H4 (cell line): Measurements from ENCODE around the gene PTPRT. TPM values are rescaled to one million over a fixed set of nuclear protein-coding genes. Genes with fewer than 3 reads are reported as not detected.

Experiments used
- DNase-seq: peaks from one replicate; pipeline ENCODE4 v3.0.0-alpha.2; 2015; ENCODE audit warnings: low spot score
- total RNA-seq: library from RNA; depleted of rRNA; stranded (reverse); fragments of >200 nt; shearing (Covaris generic); gene quantifications from 2 replicates; pipeline ENCODE4 v1.2.3, GENCODE V29; 2014

The PTPRT gene
- total RNA-seq, 1 experiment from 2014 or later: not detected

- DNase-seq: no peak
Observed at GRCh38 chr20:42613076-42613475, 576.6 kb downstream of the PTPRT start.

GRCh38 chr20:42611889-42612837 lies 577.5 kb downstream of the PTPRT start:
- no peak for DNase-seq

GRCh38 chr20:42611423-42611822 lies 578.3 kb downstream of the PTPRT start:
- DNase-seq: no peak

DNA sequence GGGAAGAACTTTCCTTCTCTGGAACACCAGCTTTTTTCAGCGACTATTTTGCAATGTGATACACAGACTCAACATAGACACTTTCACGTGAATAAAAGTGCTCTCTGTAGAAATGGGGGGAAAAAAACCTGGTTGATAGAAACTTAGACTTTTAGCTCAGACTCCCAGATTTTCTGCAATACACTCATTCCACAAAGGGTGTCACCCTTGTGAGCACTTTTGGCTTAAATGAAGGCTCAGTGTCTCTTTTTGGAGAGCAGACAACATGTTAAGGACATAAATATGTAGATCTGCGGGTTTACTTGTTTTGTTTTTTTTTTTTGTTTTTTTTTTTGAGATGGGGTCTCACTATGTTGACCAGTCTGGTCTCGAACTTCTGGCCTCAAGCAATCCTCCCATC lies 579.6 kb downstream of the PTPRT start:
- no peak for DNase-seq

DNA sequence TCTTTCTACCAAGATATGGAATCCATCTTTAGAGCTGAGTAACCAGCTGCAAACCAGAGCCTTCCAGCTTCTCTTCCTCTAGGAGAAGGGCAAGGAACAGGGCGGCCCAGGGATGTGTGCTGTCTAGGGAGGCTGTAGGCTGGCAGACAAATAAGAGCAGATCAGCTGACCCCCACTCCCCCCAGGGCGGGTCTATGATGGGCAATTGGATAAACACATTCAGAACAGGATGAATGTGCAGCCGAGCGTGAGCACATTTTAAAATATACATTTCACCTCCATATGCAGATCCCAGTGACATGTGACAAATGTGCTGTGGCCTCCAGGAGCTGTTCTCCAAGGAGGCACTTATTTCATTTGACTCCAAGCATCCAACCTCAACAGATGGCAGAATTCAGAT lies 580.1 kb downstream of the PTPRT start:
- DNase-seq: no peak

- DNase-seq: no peak
Observed at GRCh38 chr20:42604998-42605956, 584.4 kb downstream of the PTPRT start.

DNA sequence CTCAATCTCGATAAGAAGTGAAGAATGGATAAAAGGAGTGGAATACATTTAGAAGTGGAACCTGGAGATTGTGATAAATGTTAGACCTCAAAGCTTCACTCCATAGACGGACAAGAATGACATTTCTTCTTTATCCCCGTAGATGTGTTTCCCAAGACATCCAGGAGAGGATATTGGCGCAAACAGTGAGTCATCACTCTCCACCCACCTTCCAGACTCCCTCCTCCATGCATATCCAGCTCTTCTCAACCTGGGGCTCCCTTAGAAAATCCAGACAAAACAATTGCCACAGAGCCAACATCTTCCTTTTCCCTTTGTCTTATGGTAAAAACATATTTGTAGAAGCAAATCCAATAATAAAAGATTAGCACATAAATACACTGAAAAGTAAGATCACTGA lies 586.1 kb downstream of the PTPRT start:
- no peak for DNase-seq

DNA sequence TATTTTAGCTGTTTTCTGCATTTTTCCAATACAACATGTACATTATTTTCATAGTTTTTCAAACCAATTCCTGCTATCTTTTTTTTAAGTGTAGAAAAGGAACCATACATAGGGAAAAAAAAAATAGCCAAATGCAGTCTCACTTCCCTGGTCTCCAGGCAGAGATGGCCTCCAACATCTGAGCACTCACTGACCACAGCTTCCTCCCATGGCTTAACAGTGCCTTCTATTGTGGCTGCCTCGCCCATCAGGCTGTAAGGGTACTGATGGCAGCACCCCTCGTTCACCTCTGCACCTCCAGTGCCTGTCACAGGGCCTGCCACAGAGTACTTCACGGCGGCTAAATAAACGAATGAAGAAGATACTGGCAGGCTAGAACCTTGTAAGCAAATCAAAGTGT lies 591.1 kb downstream of the PTPRT start:
- no peak for DNase-seq

GRCh38 chr20:42595625-42596024 lies 594.1 kb downstream of the PTPRT start:
- no peak for DNase-seq

- no peak for DNase-seq
Observed at GRCh38 chr20:42594659-42595058, 595.0 kb downstream of the PTPRT start.

GRCh38 chr20:42594011-42594410 lies 595.7 kb downstream of the PTPRT start:
- DNase-seq: no peak

DNA sequence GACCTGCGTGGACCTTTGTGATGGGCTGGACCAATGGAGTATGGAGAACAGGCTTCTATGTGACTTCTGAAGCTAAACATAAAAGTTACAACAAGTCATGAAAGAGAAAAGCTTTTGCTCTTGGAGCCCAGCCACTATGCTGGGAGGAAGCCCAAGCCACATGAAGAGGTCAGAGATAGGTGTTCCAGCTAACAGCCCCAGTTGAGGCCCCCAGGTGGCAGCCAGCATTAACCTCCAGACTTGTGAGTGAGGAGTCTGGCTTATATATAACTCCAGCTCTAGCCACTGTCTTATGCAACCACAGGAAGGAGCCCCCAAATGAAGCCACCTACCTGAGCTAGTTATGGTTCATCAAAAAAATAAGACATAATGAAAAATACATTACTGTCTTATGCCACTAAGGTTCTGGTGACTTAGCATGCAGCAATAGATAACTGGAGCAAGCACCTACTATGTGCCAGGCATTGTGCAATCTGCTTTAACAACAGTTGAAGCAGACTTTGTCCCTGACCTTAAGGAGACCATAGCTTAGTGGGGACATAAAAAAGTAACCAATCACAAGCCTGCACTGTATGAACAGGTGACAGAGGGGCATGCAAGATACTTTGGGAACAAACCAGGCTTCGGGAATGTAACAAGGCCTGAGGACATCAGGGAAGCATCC lies 599.6 kb downstream of the PTPRT start:
- DNase-seq: no peak

GRCh38 chr20:42588847-42589246 lies 600.9 kb downstream of the PTPRT start:
- no peak for DNase-seq

DNA sequence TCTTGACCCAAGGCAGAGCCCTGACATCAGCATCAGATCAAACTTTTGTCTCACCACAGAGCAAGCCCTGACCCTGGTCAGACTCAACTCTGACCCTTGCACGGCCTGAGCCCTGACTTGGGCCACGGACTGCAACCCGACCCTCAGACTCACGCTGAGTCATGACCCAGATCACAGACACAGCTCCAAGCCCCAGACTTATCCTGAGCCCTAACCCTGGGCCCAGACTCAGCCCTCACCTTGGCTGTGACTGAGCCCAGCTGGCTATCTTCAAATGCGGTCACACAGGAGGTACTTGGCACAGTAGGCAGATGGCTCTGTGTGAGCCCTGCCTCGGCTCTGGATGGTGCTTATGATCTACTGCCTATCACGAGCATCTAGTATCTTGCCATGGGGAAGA lies 602.3 kb downstream of the PTPRT start:
- no peak for DNase-seq

- no peak for DNase-seq
Observed at GRCh38 chr20:42581311-42581710, 608.4 kb downstream of the PTPRT start.

DNA sequence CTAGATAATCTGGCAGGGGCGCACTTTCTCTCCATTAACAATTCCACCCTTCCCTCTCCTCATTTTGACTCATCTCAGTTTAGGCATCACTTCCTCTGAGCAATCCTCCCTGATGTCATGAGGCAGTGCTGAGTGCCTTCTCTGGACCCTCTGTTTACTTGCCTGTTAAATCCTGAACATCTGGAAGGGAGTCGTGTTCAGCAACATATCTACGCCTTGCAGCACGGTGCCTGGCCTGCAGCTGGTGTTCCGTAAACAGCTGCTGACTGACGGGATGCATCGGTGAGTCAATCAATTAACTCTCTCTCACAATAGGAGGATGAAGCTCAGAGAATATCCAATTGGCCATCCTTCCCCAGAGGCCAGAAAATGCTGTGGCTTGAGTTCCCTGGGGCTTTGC lies 613.5 kb downstream of the PTPRT start:
- DNase-seq: no peak

DNA sequence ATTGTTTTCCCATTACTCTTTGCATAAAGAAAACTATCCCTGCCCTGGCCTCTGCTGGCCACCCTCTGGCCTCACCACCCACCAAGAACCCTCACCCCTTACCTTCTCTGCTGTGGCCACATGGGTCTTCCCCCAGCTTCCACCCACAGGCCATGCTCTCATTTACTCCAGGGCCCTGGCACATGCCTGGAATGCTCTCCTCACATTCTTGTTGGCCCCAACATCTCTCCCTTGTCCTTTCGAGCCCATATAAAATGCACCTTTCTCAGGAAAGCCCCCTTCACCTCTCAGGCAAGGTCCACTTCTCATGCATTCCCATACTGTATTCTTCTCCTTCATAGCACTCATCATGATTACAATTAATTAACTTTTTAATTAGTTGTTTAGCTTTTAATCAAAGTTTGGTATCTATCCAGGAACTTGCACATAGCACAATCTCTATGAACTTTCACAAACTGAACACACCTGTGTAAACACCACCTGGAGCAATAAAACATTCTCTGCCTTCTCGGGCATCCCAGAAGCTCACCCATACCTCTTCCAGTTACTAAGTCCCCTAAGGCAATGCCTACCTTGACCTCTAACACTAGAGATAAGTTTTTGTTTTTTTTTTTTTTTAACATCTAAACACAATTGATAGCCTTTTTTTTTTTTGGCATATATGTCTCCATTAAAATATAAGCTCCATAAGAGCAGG lies 617.2 kb downstream of the PTPRT start:
- DNase-seq: no peak

DNA sequence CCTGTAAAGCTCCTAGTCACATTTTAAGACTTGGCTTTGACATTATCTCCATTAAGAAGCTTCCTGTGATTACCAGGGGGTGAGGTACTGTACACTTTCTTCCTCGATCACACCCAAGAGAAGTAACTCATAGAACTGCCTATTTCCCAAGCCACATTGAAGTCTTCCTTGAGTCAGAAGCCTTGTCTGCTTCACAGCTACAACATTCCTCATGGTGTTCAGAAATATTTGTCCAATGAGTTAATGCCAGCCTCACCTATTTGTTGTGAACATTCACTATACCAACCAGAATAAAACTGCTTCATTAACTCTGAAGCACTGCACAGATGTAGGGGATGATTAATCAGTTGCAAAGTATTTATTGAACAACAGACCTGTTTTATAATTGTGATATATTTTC lies 622.3 kb downstream of the PTPRT start:
- DNase-seq: no peak

DNA sequence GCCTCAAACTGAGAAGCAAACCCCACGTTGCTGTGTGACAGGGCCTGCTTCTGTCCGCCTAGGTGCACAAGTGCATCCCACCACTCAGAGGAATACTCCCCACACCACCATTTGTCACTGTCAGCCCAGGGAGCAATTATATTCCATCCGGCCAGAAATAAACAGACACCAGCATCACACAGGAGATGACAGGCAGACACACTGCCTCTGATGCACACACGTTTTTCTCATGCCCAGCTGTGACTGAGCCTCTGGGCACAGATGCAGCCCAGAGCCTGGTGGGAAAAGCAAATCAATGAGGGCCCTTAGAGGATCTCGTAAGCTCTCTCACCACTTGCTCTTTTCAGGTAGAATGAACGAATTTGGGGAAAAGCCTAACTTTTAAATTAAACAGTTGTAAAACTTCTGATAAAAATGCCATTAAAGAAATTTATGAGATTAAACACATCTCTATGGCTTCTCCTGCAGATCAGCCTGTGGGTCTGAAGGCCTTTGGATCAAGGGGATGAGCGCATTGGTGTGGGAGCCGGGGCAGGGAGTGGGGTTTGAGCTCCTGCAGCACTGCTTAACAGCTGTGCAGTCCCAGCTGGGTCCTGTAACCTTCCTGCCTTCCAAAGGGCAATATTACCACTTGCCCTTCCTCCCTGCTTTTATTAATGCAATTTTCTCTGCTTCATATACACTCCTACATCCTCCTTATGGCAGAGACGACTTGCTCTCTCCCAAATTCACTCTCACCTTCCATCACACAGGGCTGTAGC lies 624.3 kb downstream of the PTPRT start:
- DNase-seq: no peak

DNA sequence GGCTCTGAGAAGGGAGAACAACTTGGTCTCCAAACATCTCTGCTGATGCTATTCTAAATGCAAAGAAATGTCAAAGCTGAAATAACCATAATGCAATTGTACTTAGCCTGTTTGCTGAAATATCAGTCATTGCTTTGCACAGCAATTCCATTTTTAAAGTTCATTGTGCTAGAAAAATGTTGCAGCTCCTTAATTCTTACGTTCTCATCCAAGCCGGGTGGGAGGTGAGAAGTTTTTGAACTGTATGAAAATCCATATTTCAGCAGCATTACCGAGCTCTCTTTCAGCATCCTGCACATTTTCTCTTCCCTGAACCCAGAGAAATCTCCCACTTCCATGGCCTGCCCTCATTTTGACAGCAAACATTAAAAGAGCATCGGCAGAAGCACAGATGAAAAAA lies 630.0 kb downstream of the PTPRT start:
- no peak for DNase-seq

DNA sequence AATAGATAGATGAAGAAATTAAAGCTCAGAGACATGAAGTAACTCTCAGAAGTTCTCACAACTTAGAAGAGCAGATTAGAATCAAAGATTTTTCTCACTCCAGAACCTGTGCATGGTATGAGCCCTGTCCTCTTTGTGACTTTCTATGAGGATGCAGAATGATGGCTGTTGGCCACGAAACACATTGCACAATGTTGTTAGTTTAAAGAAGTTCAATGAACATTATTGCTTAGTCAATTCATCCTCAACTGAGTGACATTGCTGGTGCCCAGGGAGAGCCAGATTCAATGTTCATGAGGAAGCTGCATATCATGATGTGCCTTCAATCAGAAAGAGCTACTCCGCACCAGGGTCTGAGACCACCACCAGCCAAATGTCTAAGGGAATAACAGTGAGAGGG lies 633.1 kb downstream of the PTPRT start:
- DNase-seq: no peak
